Measurements from ENCODE around the gene HNRNPUL2. TPM values are rescaled to one million over a fixed set of nuclear protein-coding genes. Genes with fewer than 3 reads are reported as not detected.

HNRNPUL2 gene
- total and polyA plus RNA-seq, 2 donors (not counting 1 experiment from before 2014, with no cell fraction given) = 14.5 to 18.8 TPM

DNA sequence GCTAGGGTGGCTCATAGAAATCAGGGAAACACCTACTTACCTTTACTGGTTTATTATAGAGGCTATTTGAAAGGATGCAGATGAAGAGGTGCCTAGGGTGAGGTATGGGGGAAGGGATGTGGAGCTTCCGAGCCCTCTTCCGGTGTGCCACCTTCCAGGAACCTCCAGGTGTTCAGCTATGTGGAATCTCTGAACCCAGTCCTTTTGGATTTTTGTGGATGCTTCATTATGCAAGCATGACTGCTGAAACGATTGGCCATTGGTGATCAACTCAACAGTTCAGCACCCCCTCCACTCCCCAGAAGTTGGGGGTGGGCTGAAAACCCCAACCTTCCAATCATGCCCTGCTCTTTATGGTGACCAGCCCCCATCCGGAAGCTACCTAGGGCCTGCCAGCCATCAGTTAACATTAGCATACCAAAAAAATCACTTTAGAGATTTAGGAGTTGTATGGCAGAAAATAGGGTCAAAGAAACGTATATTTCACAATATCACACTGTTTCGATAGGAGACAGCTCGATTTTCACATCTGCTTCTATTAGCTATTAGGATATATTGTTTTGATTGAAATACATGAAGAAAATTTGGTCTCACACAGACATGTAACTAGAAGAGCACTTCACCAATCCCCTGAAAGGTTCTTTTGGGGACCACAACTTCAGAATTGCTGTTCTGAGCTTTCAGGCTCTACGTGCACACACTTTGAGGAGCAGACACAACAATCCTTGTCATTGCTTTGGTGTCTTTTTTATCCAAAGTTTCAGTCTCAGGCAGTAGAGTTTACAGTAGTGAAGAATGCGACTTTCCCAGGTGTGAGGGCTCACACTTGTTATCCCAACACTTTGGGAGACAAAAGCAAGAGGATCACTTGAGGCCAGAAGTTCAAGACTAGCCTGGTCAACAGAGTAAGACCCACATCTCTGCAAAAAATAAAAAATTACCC is 30.9 kb upstream of the HNRNPUL2 start:
- Histone ChIP-seq H3K9me3 (ENCODE audit: control insufficient read depth, insufficient read depth, low read depth, low read length) (no peaks in the 10 kb centered on the region), H2AFZ (ENCODE audit: low read length) (peak overlapping the region; percentile 26), H4K20me1 (ENCODE audit: control insufficient read depth, extremely low read depth, insufficient read depth, low read length) (no peaks in the 10 kb centered on the region), H3K9ac (ENCODE audit: insufficient read depth, low read length) (no peak overlapping the region), H3K79me2 (ENCODE audit: control insufficient read depth, insufficient read depth, low read length) (peaks cover 8% of the 10 kb centered on the region), H3K4me3 (replicated peaks in 1 of 4; ENCODE audit: control extremely low read depth in 1 of 4, insufficient read depth in 1 of 4, low read depth in 3 of 4, low read length in 4 of 4) (no peak overlapping the region), H3K4me2 (ENCODE audit: extremely low read depth, insufficient read depth, low read length) (no peak overlapping the region), H3K4me1 (ENCODE audit: control insufficient read depth, extremely low read depth, insufficient read depth, low read length) (no peaks in the 10 kb centered on the region), H3K36me3 (ENCODE audit: control insufficient read depth, insufficient read depth, low read length) (no peaks in the 10 kb centered on the region), H3K27me3 (ENCODE audit: control insufficient read depth, insufficient read depth, low read length) (no peaks in the 10 kb centered on the region), H3K27ac (ENCODE audit: insufficient read depth, low read length) (no peak overlapping the region)
- no peak for TF ChIP-seq CTCF (conservative IDR thresholded peaks at IDR 0.05 in 1 of 2, IDR thresholded peaks at IDR 0.05 in 1 of 2; ENCODE audit: low read depth in 1 of 2, low read length in 2 of 2)
- TF ChIP-seq EZH2 (IDR thresholded peaks at IDR 0.05; ENCODE audit: low read length, missing control alignments) = no peak
- DNase-seq (ENCODE audit: low read depth in 2 of 2) = no peak

- Histone ChIP-seq H3K4me2 (ENCODE audit: extremely low read depth, insufficient read depth, low read length) (no peak overlapping the region), H2AFZ (ENCODE audit: low read length) (no peak overlapping the region)
Measured at GRCh38 chr11:62755086-62755615, 27.9 kb upstream of the HNRNPUL2 start.

More at GRCh38 chr11:62755086-62755615, 27.9 kb upstream of the HNRNPUL2 start:
- H3K27me3 ChIP-seq (ENCODE audit: control insufficient read depth, insufficient read depth, low read length) = no peaks in the 10 kb centered on the region
- peaks cover 5% of the 10 kb centered on the region for H3K36me3 ChIP-seq (ENCODE audit: control insufficient read depth, insufficient read depth, low read length)
- no peaks in the 10 kb centered on the region for H4K20me1 ChIP-seq (ENCODE audit: control insufficient read depth, extremely low read depth, insufficient read depth, low read length)
- no peaks in the 10 kb centered on the region for H3K4me1 ChIP-seq (ENCODE audit: control insufficient read depth, extremely low read depth, insufficient read depth, low read length)
- no peak overlapping the region for H3K9ac ChIP-seq (ENCODE audit: insufficient read depth, low read length)
- no peak overlapping the region for H3K4me3 ChIP-seq (replicated peaks in 1 of 4; ENCODE audit: control extremely low read depth in 1 of 4, insufficient read depth in 1 of 4, low read depth in 3 of 4, low read length in 4 of 4)
- peaks cover 7% of the 10 kb centered on the region for H3K79me2 ChIP-seq (ENCODE audit: control insufficient read depth, insufficient read depth, low read length)
- TF ChIP-seq CTCF (conservative IDR thresholded peaks at IDR 0.05 in 1 of 2, IDR thresholded peaks at IDR 0.05 in 1 of 2; ENCODE audit: low read depth in 1 of 2, low read length in 2 of 2) (no peak), EZH2 (IDR thresholded peaks at IDR 0.05; ENCODE audit: low read length, missing control alignments) (no peak)
- DNase-seq (ENCODE audit: low read depth in 2 of 2) = no peak
- no peak overlapping the region for H3K27ac ChIP-seq (ENCODE audit: insufficient read depth, low read length)
- no peaks in the 10 kb centered on the region for H3K9me3 ChIP-seq (ENCODE audit: control insufficient read depth, insufficient read depth, low read depth, low read length)
